AG08396 (cell line): Measurements from ENCODE around the gene SLC6A6.

Source experiments
- DNase-seq: peaks from one replicate; pipeline ENCODE4 v3.0.0; 2012; ENCODE audit warnings: low spot score, mixed read lengths

The SLC6A6 gene

GRCh38 chr3:14454639-14455310, 52.4 kb downstream of the SLC6A6 start:
- no peak for DNase-seq

- no peak for DNase-seq
Observed at GRCh38 chr3:14455571-14456317, 53.3 kb downstream of the SLC6A6 start.

GRCh38 chr3:14456794-14457193, 54.4 kb downstream of the SLC6A6 start:
- no peak for DNase-seq

GRCh38 chr3:14457481-14457880, 55.1 kb downstream of the SLC6A6 start:
- no peak for DNase-seq

- no peak for DNase-seq
Observed at GRCh38 chr3:14457999-14458398, 55.6 kb downstream of the SLC6A6 start.

GRCh38 chr3:14458434-14459275, 56.2 kb downstream of the SLC6A6 start:
- DNase-seq: no peak

GRCh38 chr3:14459384-14459783, 57.0 kb downstream of the SLC6A6 start:
- DNase-seq: no peak

GRCh38 chr3:14459787-14460186, 57.4 kb downstream of the SLC6A6 start:
- DNase-seq: no peak

- peak; percentile 86 for DNase-seq
Observed at GRCh38 chr3:14460342-14461005, 58.1 kb downstream of the SLC6A6 start.

- no peak for DNase-seq
Observed at GRCh38 chr3:14461006-14461747, 58.8 kb downstream of the SLC6A6 start.

- DNase-seq: peak; percentile 80
Observed at GRCh38 chr3:14461748-14462324, 59.4 kb downstream of the SLC6A6 start.

GRCh38 chr3:14462738-14463137, 60.3 kb downstream of the SLC6A6 start:
- DNase-seq: no peak

GRCh38 chr3:14463330-14464140, 61.1 kb downstream of the SLC6A6 start:
- DNase-seq: no peak

GRCh38 chr3:14464141-14464465, 61.7 kb downstream of the SLC6A6 start:
- no peak for DNase-seq

GRCh38 chr3:14464521-14464920, 62.1 kb downstream of the SLC6A6 start:
- DNase-seq: no peak

- no peak for DNase-seq
Observed at GRCh38 chr3:14465425-14465824, 63.0 kb downstream of the SLC6A6 start.

GRCh38 chr3:14466179-14466903, 63.9 kb downstream of the SLC6A6 start:
- DNase-seq: no peak

GRCh38 chr3:14467814-14468620, 65.6 kb downstream of the SLC6A6 start:
- DNase-seq: peak; percentile 77

GRCh38 chr3:14468621-14468981, 66.2 kb downstream of the SLC6A6 start:
- no peak for DNase-seq
